Measurements from ENCODE around the gene LRP5. TPM values are rescaled to one million over a fixed set of nuclear protein-coding genes. Genes with fewer than 3 reads are reported as not detected.

Gene LRP5
- total and polyA plus RNA-seq, 9 of the 15 experiments (the other 6 are each of a cell fraction or from before 2014, with no cell fraction given), result 0.48 to 44.2 (median 13.5) TPM

GRCh38 chr11:68271781-68272608 lies 40.4 kb upstream of the LRP5 start, which contains the start of gene C11orf24 (continued):
- TF ChIP-seq, protein P1, sequence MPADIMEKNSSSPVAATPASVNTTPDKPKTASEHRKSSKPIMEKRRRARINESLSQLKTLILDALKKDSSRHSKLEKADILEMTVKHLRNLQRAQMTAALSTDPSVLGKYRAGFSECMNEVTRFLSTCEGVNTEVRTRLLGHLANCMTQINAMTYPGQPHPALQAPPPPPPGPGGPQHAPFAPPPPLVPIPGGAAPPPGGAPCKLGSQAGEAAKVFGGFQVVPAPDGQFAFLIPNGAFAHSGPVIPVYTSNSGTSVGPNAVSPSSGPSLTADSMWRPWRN (IDR thresholded peaks at IDR 0.05; ENCODE audit: low read depth), result peak; percentile 33; the same call in 1 of the 2 replicates
- TF ChIP-seq SRSF3 (IDR thresholded peaks at IDR 0.05; ENCODE audit: insufficient read depth, low read length) (no peak), MEF2D (tag; conservative IDR thresholded peaks at IDR 0.05; ENCODE audit: low read depth) (peak; percentile 85), ZC3H4 (CRISPR knock-in tag; IDR thresholded peaks at IDR 0.05; ENCODE audit: borderline replicate concordance) (no peak), SP1 (CRISPR knock-in tag; IDR thresholded peaks at IDR 0.05) (peak; percentile 87), ELK3 (CRISPR knock-in tag; IDR thresholded peaks at IDR 0.05) (no peak), LCOR (CRISPR knock-in tag; IDR thresholded peaks at IDR 0.05) (no peak; the same call in 1 of the 2 replicates), ZEB2 (IDR thresholded peaks at IDR 0.05) (no peak), ZNF77 (CRISPR knock-in tag; IDR thresholded peaks at IDR 0.05) (no peak), SMAD2 (IDR thresholded peaks at IDR 0.05; ENCODE audit: low read depth, low read length) (no peak), NFE2L1 (tag; IDR thresholded peaks at IDR 0.05; ENCODE audit: borderline replicate concordance, low read depth) (no peak), ZKSCAN3 (CRISPR knock-in tag; IDR thresholded peaks at IDR 0.05) (0 out of 2 replicates have a peak, but pooled peaks have one; percentile 8), IFI16 (CRISPR knock-in tag; IDR thresholded peaks at IDR 0.05) (no peak), ZNF778 (CRISPR knock-in tag; IDR thresholded peaks at IDR 0.05) (no peak), FOXO4 (CRISPR knock-in tag; IDR thresholded peaks at IDR 0.05) (no peak), ZNF589 (CRISPR knock-in tag; IDR thresholded peaks at IDR 0.05; ENCODE audit: low read depth) (peak; percentile 76), ZNF24 (IDR thresholded peaks at IDR 0.05) (0 out of 2 replicates have a peak, but pooled peaks have one; percentile 5), CSDE1 (IDR thresholded peaks at IDR 0.05) (no peak), CREM (IDR thresholded peaks at IDR 0.05; ENCODE audit: low read depth) (peak; percentile 97), ZFX (CRISPR knock-in tag; IDR thresholded peaks at IDR 0.05) (peak; percentile 95)
- TF ChIP-seq, protein P2, sequence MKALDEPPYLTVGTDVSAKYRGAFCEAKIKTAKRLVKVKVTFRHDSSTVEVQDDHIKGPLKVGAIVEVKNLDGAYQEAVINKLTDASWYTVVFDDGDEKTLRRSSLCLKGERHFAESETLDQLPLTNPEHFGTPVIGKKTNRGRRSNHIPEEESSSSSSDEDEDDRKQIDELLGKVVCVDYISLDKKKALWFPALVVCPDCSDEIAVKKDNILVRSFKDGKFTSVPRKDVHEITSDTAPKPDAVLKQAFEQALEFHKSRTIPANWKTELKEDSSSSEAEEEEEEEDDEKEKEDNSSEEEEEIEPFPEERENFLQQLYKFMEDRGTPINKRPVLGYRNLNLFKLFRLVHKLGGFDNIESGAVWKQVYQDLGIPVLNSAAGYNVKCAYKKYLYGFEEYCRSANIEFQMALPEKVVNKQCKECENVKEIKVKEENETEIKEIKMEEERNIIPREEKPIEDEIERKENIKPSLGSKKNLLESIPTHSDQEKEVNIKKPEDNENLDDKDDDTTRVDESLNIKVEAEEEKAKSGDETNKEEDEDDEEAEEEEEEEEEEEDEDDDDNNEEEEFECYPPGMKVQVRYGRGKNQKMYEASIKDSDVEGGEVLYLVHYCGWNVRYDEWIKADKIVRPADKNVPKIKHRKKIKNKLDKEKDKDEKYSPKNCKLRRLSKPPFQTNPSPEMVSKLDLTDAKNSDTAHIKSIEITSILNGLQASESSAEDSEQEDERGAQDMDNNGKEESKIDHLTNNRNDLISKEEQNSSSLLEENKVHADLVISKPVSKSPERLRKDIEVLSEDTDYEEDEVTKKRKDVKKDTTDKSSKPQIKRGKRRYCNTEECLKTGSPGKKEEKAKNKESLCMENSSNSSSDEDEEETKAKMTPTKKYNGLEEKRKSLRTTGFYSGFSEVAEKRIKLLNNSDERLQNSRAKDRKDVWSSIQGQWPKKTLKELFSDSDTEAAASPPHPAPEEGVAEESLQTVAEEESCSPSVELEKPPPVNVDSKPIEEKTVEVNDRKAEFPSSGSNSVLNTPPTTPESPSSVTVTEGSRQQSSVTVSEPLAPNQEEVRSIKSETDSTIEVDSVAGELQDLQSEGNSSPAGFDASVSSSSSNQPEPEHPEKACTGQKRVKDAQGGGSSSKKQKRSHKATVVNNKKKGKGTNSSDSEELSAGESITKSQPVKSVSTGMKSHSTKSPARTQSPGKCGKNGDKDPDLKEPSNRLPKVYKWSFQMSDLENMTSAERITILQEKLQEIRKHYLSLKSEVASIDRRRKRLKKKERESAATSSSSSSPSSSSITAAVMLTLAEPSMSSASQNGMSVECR (CRISPR knock-in tag; IDR thresholded peaks at IDR 0.05), result peak; percentile 86

Data from K562 (cell line).